ENCODE measurements around the gene BBS2.

GRCh38 chr16:56479469-56479868, 40.4 kb downstream of the BBS2 start:
- TF ChIP-seq FOXJ3 (CRISPR knock-in tag; IDR thresholded peaks at IDR 0.05): no peak
- no peak for TF ChIP-seq BCLAF1 (IDR thresholded peaks at IDR 0.05; ENCODE audit: borderline replicate concordance in 1 of 2, control insufficient read depth in 1 of 2, low read depth in 2 of 2, low read length in 1 of 2)
- TF ChIP-seq MEIS2 (IDR thresholded peaks at IDR 0.05; ENCODE audit: partially characterized antibody): no peak
- TF ChIP-seq JUNB (CRISPR knock-in tag; conservative IDR thresholded peaks at IDR 0.05): no peak
- TF ChIP-seq, protein P1, sequence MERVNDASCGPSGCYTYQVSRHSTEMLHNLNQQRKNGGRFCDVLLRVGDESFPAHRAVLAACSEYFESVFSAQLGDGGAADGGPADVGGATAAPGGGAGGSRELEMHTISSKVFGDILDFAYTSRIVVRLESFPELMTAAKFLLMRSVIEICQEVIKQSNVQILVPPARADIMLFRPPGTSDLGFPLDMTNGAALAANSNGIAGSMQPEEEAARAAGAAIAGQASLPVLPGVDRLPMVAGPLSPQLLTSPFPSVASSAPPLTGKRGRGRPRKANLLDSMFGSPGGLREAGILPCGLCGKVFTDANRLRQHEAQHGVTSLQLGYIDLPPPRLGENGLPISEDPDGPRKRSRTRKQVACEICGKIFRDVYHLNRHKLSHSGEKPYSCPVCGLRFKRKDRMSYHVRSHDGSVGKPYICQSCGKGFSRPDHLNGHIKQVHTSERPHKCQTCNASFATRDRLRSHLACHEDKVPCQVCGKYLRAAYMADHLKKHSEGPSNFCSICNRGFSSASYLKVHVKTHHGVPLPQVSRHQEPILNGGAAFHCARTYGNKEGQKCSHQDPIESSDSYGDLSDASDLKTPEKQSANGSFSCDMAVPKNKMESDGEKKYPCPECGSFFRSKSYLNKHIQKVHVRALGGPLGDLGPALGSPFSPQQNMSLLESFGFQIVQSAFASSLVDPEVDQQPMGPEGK (CRISPR knock-in tag; IDR thresholded peaks at IDR 0.05; ENCODE audit: borderline replicate concordance): no peak
- no peak for TF ChIP-seq MECOM (CRISPR knock-in tag; IDR thresholded peaks at IDR 0.05)
- TF ChIP-seq, protein P2, sequence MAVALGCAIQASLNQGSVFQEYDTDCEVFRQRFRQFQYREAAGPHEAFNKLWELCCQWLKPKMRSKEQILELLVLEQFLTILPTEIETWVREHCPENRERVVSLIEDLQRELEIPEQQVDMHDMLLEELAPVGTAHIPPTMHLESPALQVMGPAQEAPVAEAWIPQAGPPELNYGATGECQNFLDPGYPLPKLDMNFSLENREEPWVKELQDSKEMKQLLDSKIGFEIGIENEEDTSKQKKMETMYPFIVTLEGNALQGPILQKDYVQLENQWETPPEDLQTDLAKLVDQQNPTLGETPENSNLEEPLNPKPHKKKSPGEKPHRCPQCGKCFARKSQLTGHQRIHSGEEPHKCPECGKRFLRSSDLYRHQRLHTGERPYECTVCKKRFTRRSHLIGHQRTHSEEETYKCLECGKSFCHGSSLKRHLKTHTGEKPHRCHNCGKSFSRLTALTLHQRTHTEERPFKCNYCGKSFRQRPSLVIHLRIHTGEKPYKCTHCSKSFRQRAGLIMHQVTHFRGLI (CRISPR knock-in tag; IDR thresholded peaks at IDR 0.05): no peak
- no peak for TF ChIP-seq CTCF (IDR thresholded peaks at IDR 0.05 in 2 of 3, conservative IDR thresholded peaks at IDR 0.05 in 1 of 3; ENCODE audit: insufficient read depth in 2 of 3, low read depth in 1 of 3, low read length in 3 of 3)
- TF ChIP-seq HDAC1 (IDR thresholded peaks at IDR 0.05): no peak
- TF ChIP-seq MAZ (CRISPR knock-in tag; conservative IDR thresholded peaks at IDR 0.05 in 1 of 2, IDR thresholded peaks at IDR 0.05 in 1 of 2): no peak
- TF ChIP-seq CHD4 (IDR thresholded peaks at IDR 0.05; ENCODE audit: insufficient read depth, insufficient replicate concordance, low read depth, low read length, poor library complexity, severe bottlenecking): no peak

Data from K562 (cell line).